Uterus (tissue), 2 donors: ENCODE measurements around the gene SMOC1.

ENCODE experiments used
- CTCF ChIP-seq, 4 experiments: fragments of 200-600 bp in 2 of 4; fragments of 450-650 bp in 2 of 4; sonication (generic) in 2 of 4; IDR thresholded peaks; one replicate each; pipeline ENCODE4 v1.5.1; 2016 to 2019; ENCODE audit warnings: antibody characterized with exemption in 4 of 4, mild to moderate bottlenecking in 2 of 4, moderate library complexity in 1 of 4
- POLR2A ChIP-seq, 2 donors: fragments of 450-650 bp; IDR thresholded peaks; one replicate each; pipeline ENCODE4 v1.6.1; 2016; ENCODE audit warnings: antibody characterized with exemption in 2 of 2, mild to moderate bottlenecking in 1 of 2, moderate library complexity in 1 of 2

DNA sequence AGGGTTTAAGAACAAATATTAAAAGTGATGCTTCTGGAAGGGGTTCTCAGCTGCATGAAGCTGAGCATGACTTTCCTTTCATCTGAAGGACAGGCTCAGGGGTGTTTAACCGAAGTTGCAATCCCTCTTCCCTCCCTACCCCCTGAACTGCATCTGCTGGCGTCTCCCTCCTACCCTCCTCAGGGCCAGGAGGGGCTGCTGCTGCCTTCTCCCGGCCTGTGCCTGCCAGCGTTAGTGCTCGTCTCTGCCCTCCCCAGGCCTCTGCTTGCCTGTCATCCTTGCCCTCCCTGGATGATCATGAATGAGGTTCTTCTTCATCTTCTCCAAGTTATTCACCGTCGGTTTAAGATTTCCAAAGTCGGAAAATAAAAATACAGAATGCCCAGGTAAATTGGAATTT is 12.2 kb downstream of the SMOC1 start:
- TF ChIP-seq CTCF (IDR thresholded peaks at IDR 0.05), result no peak
- TF ChIP-seq POLR2A (IDR thresholded peaks at IDR 0.05), result no peak
